Thymus (tissue), 11 donors: Measurements from ENCODE around the gene CHST11. TPM values are rescaled to one million over a fixed set of nuclear protein-coding genes. Genes with fewer than 3 reads are reported as not detected.
A peak's percentile ranks its signal among the peaks of the same experiment; 100 is the strongest.

Experiments
- DNase-seq, 9 donors: peaks; one replicate each; pipeline ENCODE4 v3.0.0-alpha.2; 2013; ENCODE audit warnings: low spot score in 9 of 9, low read depth in 6 of 9, missing footprints in 1 of 9
- H3K27ac ChIP-seq, 2 donors: one replicate each; pipeline ENCODE4 v1.5.1; 2013; ENCODE audit warnings: control low read depth in 1 of 2, low read depth in 1 of 2, low read length in 1 of 2, mild to moderate bottlenecking in 1 of 2, moderate library complexity in 1 of 2
- H3K27me3 ChIP-seq, 2 donors: one replicate each; pipeline ENCODE4 v1.5.1; 2013; ENCODE audit warnings: low read length in 1 of 2; ENCODE audit not compliant: control insufficient read depth in 2 of 2, insufficient read depth in 1 of 2
- H3K36me3 ChIP-seq, 2 donors: one replicate each; pipeline ENCODE4 v1.5.1; 2013; ENCODE audit warnings: low read length in 1 of 2, mild to moderate bottlenecking in 1 of 2, moderate library complexity in 1 of 2; ENCODE audit not compliant: control insufficient read depth in 2 of 2, insufficient read depth in 2 of 2
- H3K4me1 ChIP-seq, 2 donors: one replicate each; pipeline ENCODE4 v1.5.1; 2013; ENCODE audit warnings: low read length in 2 of 2; ENCODE audit not compliant: control insufficient read depth in 2 of 2, insufficient read depth in 2 of 2
- H3K4me3 ChIP-seq, 2 donors: one replicate each; pipeline ENCODE4 v1.5.1; 2013; ENCODE audit warnings: low read length in 2 of 2, control low read depth in 1 of 2, mild to moderate bottlenecking in 1 of 2
- H3K9me3 ChIP-seq, 2 donors: one replicate each; pipeline ENCODE4 v1.5.1; 2013; ENCODE audit warnings: low read length in 1 of 2, mild to moderate bottlenecking in 1 of 2; ENCODE audit not compliant: control insufficient read depth in 2 of 2, insufficient read depth in 1 of 2
- WGBS: extraction: QIAGEN DNeasy Blood & Tissue Kit; methylation state at CpG from one replicate; pipeline ENCODE4 v1.1.7; 2013; 5-methylcytosine and 5-hydroxymethylcytosine counted together
- polyA plus RNA-seq: library from polyadenylated mRNA; stranded (reverse); fragments of 200-250 nt; gene quantifications from one replicate; pipeline ENCODE4 v1.2.3, GENCODE V29; 2013
- total RNA-seq: library from RNA; stranded (reverse); fragments of 120-200 nt; gene quantifications from one replicate; pipeline ENCODE4 v1.2.4, GENCODE V29; 2013
- donor health status: healthy.

The CHST11 gene
- total and polyA plus RNA-seq, 2 donors: 6.7 to 21.0 TPM

DNA sequence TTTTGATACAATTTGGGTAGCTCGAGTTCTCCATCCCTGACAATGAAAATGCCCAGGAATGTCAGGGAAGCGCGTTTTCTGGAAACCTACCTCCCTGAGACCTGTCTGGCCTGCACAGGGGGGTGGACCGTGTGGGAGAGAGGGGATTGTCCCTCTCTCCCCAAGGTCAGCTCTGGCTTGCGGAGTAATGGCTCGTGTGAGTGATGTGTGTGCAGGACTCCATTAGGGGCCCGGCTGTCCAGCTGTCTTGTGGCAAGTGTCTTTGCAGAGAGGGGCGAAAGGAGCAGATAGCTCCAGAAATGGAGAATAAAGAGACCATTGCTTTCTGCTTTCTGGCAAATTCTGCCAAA lies 215.3 kb downstream of the CHST11 start:
- peaks cover 0 to 3% of the 10 kb centered on the region in 2 donors for H3K9me3 ChIP-seq
- peaks cover 0 to 6% of the 10 kb centered on the region in 2 donors for H3K36me3 ChIP-seq
- H3K4me3 ChIP-seq: no peak overlapping the region
- WGBS: 97% methylated on average over 8 of the region's 8 CpGs
- DNase-seq: no peak
- H3K4me1 ChIP-seq: peaks cover 26 to 57% of the 10 kb centered on the region in 2 donors
- H3K27ac ChIP-seq: no peak overlapping the region
- no peaks in the 10 kb centered on the region for H3K27me3 ChIP-seq

DNA sequence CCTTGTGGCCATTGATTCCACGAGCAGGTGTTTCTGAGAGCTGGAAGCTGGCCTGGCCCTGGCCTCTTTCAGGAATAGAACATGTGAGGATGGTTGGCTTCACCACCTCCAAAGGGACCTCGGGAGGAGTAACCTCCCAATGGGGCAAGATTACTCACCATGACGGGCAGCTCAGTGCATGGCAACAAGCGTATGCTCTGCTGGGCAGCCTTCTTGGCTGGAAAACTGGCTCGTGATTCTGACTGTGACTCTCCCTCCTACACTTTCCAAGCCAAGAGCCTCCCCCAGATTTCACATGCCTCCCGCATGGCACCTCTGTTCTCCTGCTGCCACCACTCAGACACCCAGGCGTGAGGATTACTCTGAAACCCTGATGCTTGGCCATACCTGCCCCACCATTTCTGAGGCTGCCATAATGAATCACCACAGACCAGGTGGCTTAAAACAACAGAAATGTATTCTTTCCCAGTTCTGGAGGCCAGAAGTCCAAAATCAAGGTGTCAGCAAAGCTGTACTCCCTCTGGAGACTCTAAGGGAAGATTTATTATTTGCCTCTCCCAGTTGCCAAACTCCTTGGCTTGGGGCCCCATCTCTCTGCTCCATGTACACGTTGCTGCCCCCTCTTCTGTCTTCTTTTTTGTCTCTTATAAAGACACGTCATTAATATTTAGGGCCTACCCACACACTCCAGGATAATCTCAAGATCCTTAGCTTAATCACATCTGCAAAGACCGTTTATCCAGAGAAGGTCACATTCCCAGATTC lies 215.9 kb downstream of the CHST11 start:
- Histone ChIP-seq H3K36me3 (peaks cover 0 to under 1% of the 10 kb centered on the region in 2 donors), H3K4me3 (no peak overlapping the region), H3K27ac (no peak overlapping the region), H3K4me1 (peaks cover 26 to 53% of the 10 kb centered on the region in 2 donors), H3K27me3 (no peaks in the 10 kb centered on the region), H3K9me3 (peaks cover 0 to 3% of the 10 kb centered on the region in 2 donors)
- 94% methylated on average over 10 of the region's 10 CpGs for WGBS
- no peak for DNase-seq

DNA sequence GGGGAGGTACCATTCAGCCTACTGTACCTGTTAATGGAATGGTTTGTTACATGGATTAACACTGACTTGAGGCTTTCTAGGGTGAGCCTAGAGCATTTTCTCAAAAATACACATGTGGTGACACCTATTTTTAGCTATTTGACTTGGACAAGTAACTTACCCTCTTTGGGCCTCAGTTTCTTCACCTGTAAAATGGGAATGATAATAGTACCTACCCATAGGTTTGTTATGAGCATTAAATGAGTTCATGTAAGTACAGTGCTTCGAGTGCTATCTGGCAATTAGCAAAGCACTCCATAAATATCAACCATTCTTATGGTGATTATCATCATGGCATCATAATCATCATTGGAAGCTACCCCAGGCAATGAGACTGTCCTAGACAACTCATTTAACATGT lies 216.5 kb downstream of the CHST11 start:
- Histone ChIP-seq H3K36me3 (no peaks in the 10 kb centered on the region), H3K27ac (no peak overlapping the region), H3K4me1 (peaks cover 26 to 52% of the 10 kb centered on the region in 2 donors), H3K4me3 (no peak overlapping the region), H3K9me3 (peaks cover 0 to 3% of the 10 kb centered on the region in 2 donors), H3K27me3 (no peaks in the 10 kb centered on the region)
- 100% methylated on average over 1 of the region's 1 CpG for WGBS
- no peak for DNase-seq

DNA sequence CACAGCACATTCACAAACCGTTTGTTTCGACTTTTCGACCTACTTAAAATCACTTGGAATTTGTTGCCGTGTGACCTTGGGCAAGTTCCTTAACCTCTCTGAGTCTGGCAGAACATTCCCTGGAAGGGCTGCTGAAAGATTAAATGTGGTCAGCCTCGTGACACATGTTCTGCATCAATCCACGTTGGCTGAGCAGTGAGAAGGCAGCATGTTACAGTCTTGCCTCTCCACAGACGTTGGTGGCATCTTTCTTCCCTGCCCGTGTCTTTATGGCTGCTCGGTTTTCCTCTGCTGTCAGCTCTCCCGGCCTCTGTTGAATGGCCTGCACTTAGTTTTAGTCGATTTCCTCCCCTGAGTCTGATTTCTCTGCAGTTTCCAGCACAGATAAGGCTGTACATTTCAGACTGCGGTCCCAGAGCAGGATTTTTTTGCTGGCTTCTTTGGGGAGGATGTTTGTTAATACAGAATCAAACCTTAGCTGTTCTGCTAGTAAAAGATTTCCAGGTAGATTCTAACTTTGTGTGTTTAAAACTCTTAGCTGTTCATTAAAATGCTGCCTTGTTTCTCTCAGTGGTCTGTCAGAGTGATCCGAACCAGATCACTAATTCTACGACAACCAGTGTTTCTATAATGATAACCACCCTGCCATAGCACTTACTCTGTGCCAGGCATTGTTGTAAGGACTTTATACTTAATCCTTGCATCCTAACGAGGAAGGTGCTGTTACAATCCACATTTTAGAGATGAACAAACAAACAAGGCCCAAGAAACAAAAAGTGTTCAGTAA lies 217.1 kb downstream of the CHST11 start:
- Histone ChIP-seq H3K9me3 (peaks cover 0 to 3% of the 10 kb centered on the region in 2 donors), H3K4me3 (no peak overlapping the region), H3K27me3 (no peaks in the 10 kb centered on the region), H3K27ac (no peak overlapping the region), H3K4me1 (peaks cover 23 to 46% of the 10 kb centered on the region in 2 donors), H3K36me3 (no peaks in the 10 kb centered on the region)
- WGBS: 93% methylated on average over 15 of the region's 15 CpGs
- no peak for DNase-seq

DNA sequence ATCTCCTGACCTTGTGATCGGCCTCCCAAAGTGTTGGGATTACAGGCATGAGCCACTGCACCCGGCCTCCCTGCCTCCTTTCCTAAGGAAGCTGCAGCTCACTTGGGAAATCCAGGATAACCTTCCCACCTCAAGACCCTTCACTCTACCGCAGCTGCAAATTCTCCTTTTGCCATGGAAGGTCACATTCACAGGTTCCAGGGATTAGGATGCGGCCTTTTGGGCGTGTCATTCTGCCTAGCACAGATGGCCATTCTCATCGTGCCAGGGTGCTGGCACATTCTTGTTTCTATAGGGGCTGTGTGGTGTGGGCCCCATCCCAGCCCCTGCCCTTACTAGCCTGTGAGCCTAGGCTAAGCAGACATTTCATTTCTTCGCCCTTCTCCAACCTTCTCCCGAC lies 219.9 kb downstream of the CHST11 start:
- WGBS: 96% methylated on average over 8 of the region's 8 CpGs
- H3K4me1 ChIP-seq: peaks cover 0 to 32% of the 10 kb centered on the region in 2 donors
- no peaks in the 10 kb centered on the region for H3K27me3 ChIP-seq
- no peak for DNase-seq
- H3K4me3 ChIP-seq: no peak overlapping the region
- no peak overlapping the region for H3K27ac ChIP-seq
- no peaks in the 10 kb centered on the region for H3K36me3 ChIP-seq
- H3K9me3 ChIP-seq: peaks cover 0 to 3% of the 10 kb centered on the region in 2 donors

DNA sequence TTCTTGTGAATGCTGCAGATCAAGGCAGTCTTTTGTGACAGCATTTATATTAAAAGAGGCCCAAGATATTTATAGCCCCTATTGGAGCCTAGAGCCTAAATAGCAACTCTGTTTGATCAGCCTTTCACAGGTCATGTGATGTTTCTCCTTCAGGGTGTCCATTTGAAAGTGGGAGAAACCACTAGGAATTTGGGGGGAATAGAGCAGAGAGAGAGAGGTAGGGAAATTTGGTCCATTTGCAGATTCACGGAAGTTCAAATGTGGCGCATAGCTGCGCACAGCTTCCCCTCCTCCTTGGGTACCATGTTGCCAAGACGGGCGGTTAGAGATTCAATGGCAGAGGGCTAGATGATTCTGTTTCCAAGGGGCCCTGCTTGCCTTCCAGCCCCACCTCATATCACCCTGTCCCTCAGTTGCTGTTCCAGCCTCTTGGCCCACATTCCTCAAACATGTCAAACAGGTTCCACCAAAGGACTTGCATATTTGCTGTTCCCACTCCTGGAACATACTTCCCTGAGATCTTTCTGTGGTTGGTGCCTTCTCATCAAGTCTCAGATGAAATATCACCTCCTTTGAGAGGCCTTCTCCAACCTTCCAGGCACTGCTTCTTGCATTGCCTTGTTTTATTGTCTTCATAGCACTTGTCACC lies 220.8 kb downstream of the CHST11 start:
- H3K4me1 ChIP-seq: peaks cover 8 to 32% of the 10 kb centered on the region in 2 donors
- H3K9me3 ChIP-seq: no peaks in the 10 kb centered on the region
- H3K4me3 ChIP-seq: no peak overlapping the region
- no peak overlapping the region for H3K27ac ChIP-seq
- WGBS: 98% methylated on average over 5 of the region's 5 CpGs
- no peak for DNase-seq
- H3K36me3 ChIP-seq: no peaks in the 10 kb centered on the region
- no peaks in the 10 kb centered on the region for H3K27me3 ChIP-seq

DNA sequence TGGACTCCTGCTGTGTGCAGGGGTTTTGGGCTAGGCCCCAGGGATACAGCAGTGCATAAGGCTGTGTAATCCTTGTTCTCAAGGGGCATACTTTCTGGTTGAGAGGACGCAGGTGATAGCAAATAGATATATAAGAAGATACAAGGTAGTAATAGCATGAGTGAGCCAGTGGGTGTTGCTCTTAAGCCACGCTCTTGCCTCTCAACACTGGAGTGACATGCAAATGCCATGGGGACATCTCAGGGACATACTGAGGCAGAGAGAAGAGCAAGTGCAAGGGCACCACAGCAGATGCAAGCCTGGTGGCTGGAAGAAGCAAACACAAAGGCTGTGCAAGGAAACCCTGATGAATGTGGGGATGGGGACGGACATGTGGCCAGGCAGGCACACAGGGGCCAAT lies 223.3 kb downstream of the CHST11 start:
- Histone ChIP-seq H3K9me3 (no peaks in the 10 kb centered on the region), H3K36me3 (no peaks in the 10 kb centered on the region), H3K27me3 (no peaks in the 10 kb centered on the region), H3K27ac (no peak overlapping the region), H3K4me3 (no peak overlapping the region), H3K4me1 (peaks cover 19 to 33% of the 10 kb centered on the region in 2 donors)
- DNase-seq: peak in 3 of 9 donors; percentile 28 to 57 (median 42)
- WGBS: 84% methylated on average over 3 of the region's 3 CpGs

DNA sequence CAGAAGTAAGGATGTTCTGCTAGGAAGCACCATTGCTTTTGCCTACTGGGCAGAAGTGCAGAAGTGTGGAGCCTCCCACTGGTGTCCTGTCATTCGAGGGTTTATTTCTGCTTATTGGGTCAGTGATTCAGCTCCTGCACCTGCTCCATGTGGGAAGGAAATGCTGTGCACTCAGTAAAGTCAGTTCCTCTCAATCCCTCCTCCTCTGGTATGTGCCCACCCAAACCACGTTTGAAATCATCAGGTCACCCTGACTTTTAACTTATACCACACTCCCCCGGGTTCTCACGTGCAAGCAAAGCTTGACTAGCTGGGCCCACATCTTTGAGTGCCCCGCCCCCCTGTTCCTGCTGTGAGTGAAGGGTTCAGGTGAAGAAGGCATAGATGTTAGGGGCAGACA lies 223.7 kb downstream of the CHST11 start:
- WGBS: 26% methylated on average over 5 of the region's 5 CpGs
- H3K27ac ChIP-seq: no peak overlapping the region

More for the DNA sequence above, 223.7 kb downstream of the CHST11 start:
- no peaks in the 10 kb centered on the region for H3K9me3 ChIP-seq
- H3K36me3 ChIP-seq: no peaks in the 10 kb centered on the region
- peaks cover 19 to 34% of the 10 kb centered on the region in 2 donors for H3K4me1 ChIP-seq
- H3K4me3 ChIP-seq: no peak overlapping the region
- H3K27me3 ChIP-seq: no peaks in the 10 kb centered on the region
- peak in 1 of 9 donors; percentile 34 for DNase-seq
